Gastrocnemius medialis (tissue), 4 donors: ENCODE results near the gene LYPD4. TPM values are rescaled to one million over a fixed set of nuclear protein-coding genes. Genes with fewer than 3 reads are reported as not detected.

Experiments
- ATAC-seq, 2 donors: fragments of 150-250 bp; one replicate each; pipeline ENCODE4 v1.9.1; 2016
- DNase-seq, 2 donors: peaks; one replicate each; pipeline ENCODE4 v3.0.0-alpha.2; 2019
- H3K27ac ChIP-seq, 4 donors: fragments of 200-600 bp; sonication (generic); 1 replicate in 1 of 4; 2 replicates in 3 of 4; pipeline ENCODE4 v1.5.1; 2016 to 2018; ENCODE audit warnings: mild to moderate bottlenecking in 2 of 4, moderate library complexity in 1 of 4
- H3K27me3 ChIP-seq, 3 donors: fragments of 200-600 bp; sonication (generic) in 2 of 3; 1 replicate in 1 of 3; 2 replicates in 2 of 3; pipeline versions ENCODE4 v1.5.1 to v1.6.0; 2016 to 2019; ENCODE audit warnings: mild to moderate bottlenecking in 1 of 3, moderate library complexity in 1 of 3
- H3K36me3 ChIP-seq, 2 donors: fragments of 200-600 bp; sonication (generic) in 1 of 2; one replicate each; pipeline ENCODE4 v1.5.1; 2017 to 2018
- H3K4me1 ChIP-seq, 2 donors: fragments of 200-600 bp; sonication (generic) in 1 of 2; one replicate each; pipeline ENCODE4 v1.5.1; 2016 to 2017; ENCODE audit warnings: mild to moderate bottlenecking in 2 of 2
- H3K4me3 ChIP-seq, 4 donors: fragments of 200-600 bp; sonication (generic) in 3 of 4; 1 replicate in 1 of 4; 2 replicates in 3 of 4; pipeline ENCODE4 v1.5.1; 2016 to 2019; ENCODE audit warnings: mild to moderate bottlenecking in 2 of 4
- H3K9me3 ChIP-seq, 3 donors: fragments of 200-600 bp; sonication (generic) in 2 of 3; 1 replicate in 1 of 3; 2 replicates in 2 of 3; pipeline ENCODE4 v1.5.1; 2016 to 2019
- CTCF ChIP-seq, 5 experiments: fragments of 450-650 bp in 3 of 5; fragments of 200-600 bp in 2 of 5; sonication (generic) in 2 of 5; IDR thresholded peaks in 4 of 5; conservative IDR thresholded peaks in 1 of 5; 1 replicate in 4 of 5; 2 replicates in 1 of 5; pipeline ENCODE4 v1.5.1; 2016 to 2019; ENCODE audit warnings: antibody characterized with exemption in 5 of 5, mild to moderate bottlenecking in 3 of 5, moderate library complexity in 3 of 5
- POLR2A ChIP-seq, 2 donors: fragments of 450-650 bp; IDR thresholded peaks; one replicate each; pipeline ENCODE4 v1.6.1; 2017; ENCODE audit warnings: antibody characterized with exemption in 2 of 2, mild to moderate bottlenecking in 2 of 2, moderate library complexity in 2 of 2
- in situ Hi-C, 4 donors: fragments of 200-750 bp; cut with MboI; loops; one replicate each; pipeline versions ENCODE4 v1.15.0 to v1.8.0; 2017; ENCODE audit warnings: low sequenced_read_pairs in 4 of 4
- intact Hi-C: fragments of 100-400 bp; cut with DNase I; formaldehyde crosslinking; loops from one replicate; pipeline ENCODE4 v1.15.1; 2023; ENCODE audit warnings: low total_unique reads
- total RNA-seq, 4 donors: library from RNA; depleted of rRNA; stranded (reverse); fragments of >200 nt; gene quantifications; one replicate each; pipeline versions ENCODE4 v1.1.0 to v1.2.3, GENCODE V29; 2016

LYPD4 gene
- total RNA-seq, 4 donors from 2014 or later: not detected

GRCh38 chr19:41869374-41869955 is 25.0 kb upstream of the LYPD4 start:
- no peak overlapping the region for H3K27ac ChIP-seq
- no peaks in the 10 kb centered on the region for H3K27me3 ChIP-seq
- H3K36me3 ChIP-seq: peaks cover 0 to 57% of the 10 kb centered on the region in 2 donors
- ATAC-seq (no peak), DNase-seq (no peak)
- in situ Hi-C loops (loop anchor here in 1 of 4 donors (10.0 kb wide), 1 partner anchor 85 kb away; the partner anchor contains the start of gene RABAC1), intact Hi-C loops (loop anchor here (10.0 kb wide), 2 partner anchors 345 to 455 kb away; partner anchors contain the start of genes DEDD2 and MEGF8)
- TF ChIP-seq CTCF (IDR thresholded peaks at IDR 0.05 in 4 of 5, conservative IDR thresholded peaks at IDR 0.05 in 1 of 5) (no peak), POLR2A (IDR thresholded peaks at IDR 0.05) (no peak)
- H3K4me3 ChIP-seq: no peak overlapping the region
- no peaks in the 10 kb centered on the region for H3K9me3 ChIP-seq
- H3K4me1 ChIP-seq: no peaks in the 10 kb centered on the region

GRCh38 chr19:41868989-41869300 is 24.5 kb upstream of the LYPD4 start:
- Histone ChIP-seq H3K27me3 (no peaks in the 10 kb centered on the region), H3K9me3 (no peaks in the 10 kb centered on the region), H3K36me3 (peaks cover 0 to 62% of the 10 kb centered on the region in 2 donors), H3K4me1 (no peaks in the 10 kb centered on the region), H3K27ac (no peak overlapping the region), H3K4me3 (no peak overlapping the region)
- ATAC-seq: no peak
- no peak for DNase-seq
- in situ Hi-C loops (loop anchor here in 1 of 4 donors (10.0 kb wide), 1 partner anchor 86 kb away; the partner anchor contains the start of gene RABAC1), intact Hi-C loops (loop anchor here (10.0 kb wide), 2 partner anchors 346 to 456 kb away; partner anchors contain the start of genes DEDD2 and MEGF8)
- TF ChIP-seq POLR2A (IDR thresholded peaks at IDR 0.05) (no peak), CTCF (IDR thresholded peaks at IDR 0.05 in 4 of 5, conservative IDR thresholded peaks at IDR 0.05 in 1 of 5) (no peak)

GRCh38 chr19:41868120-41868988 is 23.9 kb upstream of the LYPD4 start:
- TF ChIP-seq CTCF (IDR thresholded peaks at IDR 0.05 in 4 of 5, conservative IDR thresholded peaks at IDR 0.05 in 1 of 5): no peak
- no peak for TF ChIP-seq POLR2A (IDR thresholded peaks at IDR 0.05)
- peaks cover 1% of the 10 kb centered on the region in 2 donors for H3K4me1 ChIP-seq
- H3K9me3 ChIP-seq: no peaks in the 10 kb centered on the region
- intact Hi-C loops (loop anchor here (10.0 kb wide), 2 partner anchors 346 to 456 kb away; partner anchors contain the start of genes DEDD2 and MEGF8), in situ Hi-C loops (loop anchor here in 1 of 4 donors (10.0 kb wide), 1 partner anchor 86 kb away; the partner anchor contains the start of gene RABAC1)
- DNase-seq (no peak), ATAC-seq (no peak)
- H3K36me3 ChIP-seq: peaks cover 0 to 67% of the 10 kb centered on the region in 2 donors
- no peak overlapping the region for H3K4me3 ChIP-seq
- no peak overlapping the region for H3K27ac ChIP-seq
- no peaks in the 10 kb centered on the region for H3K27me3 ChIP-seq

GRCh38 chr19:41866284-41866683 is 21.8 kb upstream of the LYPD4 start:
- ATAC-seq (no peak), DNase-seq (no peak)
- no peaks in the 10 kb centered on the region for H3K9me3 ChIP-seq
- intact Hi-C loops: loop anchor here (10.0 kb wide), 2 partner anchors 349 to 459 kb away; partner anchors contain the start of genes DEDD2 and MEGF8
- H3K4me3 ChIP-seq: no peak overlapping the region
- peaks cover 15 to 22% of the 10 kb centered on the region in 2 donors for H3K4me1 ChIP-seq
- TF ChIP-seq POLR2A (IDR thresholded peaks at IDR 0.05): no peak
- no peak for TF ChIP-seq CTCF (IDR thresholded peaks at IDR 0.05 in 4 of 5, conservative IDR thresholded peaks at IDR 0.05 in 1 of 5)
- no peak overlapping the region for H3K27ac ChIP-seq
- H3K27me3 ChIP-seq: no peaks in the 10 kb centered on the region
- in situ Hi-C loops: loop anchor here in 1 of 4 donors (10.0 kb wide), 1 partner anchor 89 kb away; the partner anchor contains the start of gene RABAC1
- H3K36me3 ChIP-seq: peaks cover 0 to 78% of the 10 kb centered on the region in 2 donors
